ENCODE results near the gene OSBPL3. TPM values are rescaled to one million over a fixed set of nuclear protein-coding genes. Genes with fewer than 3 reads are reported as not detected.
A peak's percentile ranks its signal among the peaks of the same experiment; 100 is the strongest.

OSBPL3 gene
- total RNA-seq, 1 donor = 30.8 TPM

DNA sequence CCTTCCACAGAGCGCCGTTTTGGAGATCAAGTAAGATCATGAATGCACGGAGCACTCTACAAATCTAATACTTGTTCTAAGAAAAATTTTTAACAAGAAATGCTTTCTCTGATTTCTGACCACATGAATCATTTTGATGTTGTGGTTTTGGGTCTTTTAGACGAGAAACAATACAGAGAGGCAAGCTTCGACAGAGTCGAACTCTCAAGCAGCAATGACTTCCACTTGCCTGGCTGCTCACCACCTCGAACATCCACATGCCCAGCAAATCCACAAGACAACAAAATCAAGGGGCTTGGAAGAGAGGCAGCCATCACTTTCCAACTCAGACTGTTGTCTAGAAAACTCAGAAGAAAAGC is 153.3 kb downstream of the OSBPL3 start:
- Histone ChIP-seq H4K20me1 (ENCODE audit: insufficient read depth, low read length) (no peaks in the 10 kb centered on the region), H3K4me2 (ENCODE audit: insufficient read depth, low read length) (peak overlapping the region; percentile 17), H3K36me3 (ENCODE audit: insufficient read depth, low read length) (peaks cover 9% of the 10 kb centered on the region), H3K9me3 (ENCODE audit: low read depth, low read length) (no peaks in the 10 kb centered on the region), H2AFZ (ENCODE audit: low read length) (no peak overlapping the region), H3K4me3 (ENCODE audit: insufficient read depth, low read length) (peak overlapping the region; percentile 19), H3K4me1 (ENCODE audit: insufficient read depth, low read length) (peaks cover 63% of the 10 kb centered on the region), H3K27me3 (ENCODE audit: insufficient read depth, low read length) (no peaks in the 10 kb centered on the region), H3K27ac (ENCODE audit: low read depth, low read length) (no peak overlapping the region), H3K79me2 (ENCODE audit: insufficient read depth, low read length) (no peaks in the 10 kb centered on the region)
- no peak for DNase-seq (ENCODE audit: insufficient read length, low spot score, missing footprints)
- TF ChIP-seq, protein P1, sequence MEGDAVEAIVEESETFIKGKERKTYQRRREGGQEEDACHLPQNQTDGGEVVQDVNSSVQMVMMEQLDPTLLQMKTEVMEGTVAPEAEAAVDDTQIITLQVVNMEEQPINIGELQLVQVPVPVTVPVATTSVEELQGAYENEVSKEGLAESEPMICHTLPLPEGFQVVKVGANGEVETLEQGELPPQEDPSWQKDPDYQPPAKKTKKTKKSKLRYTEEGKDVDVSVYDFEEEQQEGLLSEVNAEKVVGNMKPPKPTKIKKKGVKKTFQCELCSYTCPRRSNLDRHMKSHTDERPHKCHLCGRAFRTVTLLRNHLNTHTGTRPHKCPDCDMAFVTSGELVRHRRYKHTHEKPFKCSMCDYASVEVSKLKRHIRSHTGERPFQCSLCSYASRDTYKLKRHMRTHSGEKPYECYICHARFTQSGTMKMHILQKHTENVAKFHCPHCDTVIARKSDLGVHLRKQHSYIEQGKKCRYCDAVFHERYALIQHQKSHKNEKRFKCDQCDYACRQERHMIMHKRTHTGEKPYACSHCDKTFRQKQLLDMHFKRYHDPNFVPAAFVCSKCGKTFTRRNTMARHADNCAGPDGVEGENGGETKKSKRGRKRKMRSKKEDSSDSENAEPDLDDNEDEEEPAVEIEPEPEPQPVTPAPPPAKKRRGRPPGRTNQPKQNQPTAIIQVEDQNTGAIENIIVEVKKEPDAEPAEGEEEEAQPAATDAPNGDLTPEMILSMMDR (IDR thresholded peaks at IDR 0.05; ENCODE audit: extremely low read depth, low read depth, low read length) = no peak

DNA sequence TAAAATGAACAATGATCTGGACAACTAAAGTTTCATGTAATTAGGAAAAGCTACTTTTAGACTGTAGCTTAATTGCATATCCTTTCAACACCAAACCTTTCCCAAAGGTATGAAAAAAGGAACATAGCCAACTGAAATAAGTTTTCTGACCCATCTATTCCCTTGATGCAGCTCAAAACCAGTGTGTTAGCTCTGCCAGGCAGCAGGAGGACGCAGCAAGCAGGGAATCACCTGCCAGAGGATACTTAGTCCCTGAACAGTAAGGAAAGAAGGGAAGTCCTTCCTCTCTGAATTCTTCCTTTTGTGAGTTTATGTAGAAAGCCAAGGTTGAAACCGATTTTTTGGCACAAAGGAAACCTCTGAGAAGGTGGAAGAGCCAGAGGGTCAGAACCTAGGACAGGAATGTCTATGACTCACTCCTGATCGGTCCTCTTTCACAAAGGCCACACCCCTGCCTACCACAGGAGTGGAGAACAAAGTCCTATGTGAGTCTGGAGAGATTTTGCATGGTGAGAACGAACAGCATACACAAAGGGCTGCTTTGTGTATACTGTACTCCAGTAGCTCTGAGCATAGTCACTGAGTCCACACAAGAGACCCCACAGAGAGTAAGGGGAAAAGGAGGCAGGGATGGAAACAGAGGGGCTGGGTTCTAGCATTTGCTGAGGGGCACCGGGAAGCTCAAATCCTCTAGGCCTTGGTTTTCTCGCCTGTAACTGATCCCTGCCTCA is 153.9 kb downstream of the OSBPL3 start:
- no peak for DNase-seq (ENCODE audit: insufficient read length, low spot score, missing footprints)
- no peaks in the 10 kb centered on the region for H3K79me2 ChIP-seq (ENCODE audit: insufficient read depth, low read length)

DNA sequence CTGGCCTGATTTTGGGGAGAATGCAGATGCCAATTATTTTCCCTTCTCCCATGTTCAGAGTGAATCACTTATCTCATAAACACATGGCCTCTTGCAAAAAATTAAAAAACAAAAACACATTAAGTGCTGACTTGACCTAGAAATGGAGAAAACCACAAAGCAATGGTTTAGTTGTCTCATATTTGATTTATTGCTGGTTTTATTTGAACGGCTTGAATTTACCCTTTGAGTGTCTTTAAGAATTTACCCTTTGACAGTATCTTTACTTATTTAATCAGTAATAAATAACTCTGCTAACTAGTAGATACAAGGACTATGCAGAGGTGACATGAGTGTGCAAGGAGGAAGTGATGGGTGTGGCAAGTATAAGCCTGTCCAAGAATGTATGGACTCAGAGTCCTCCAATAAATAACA is 154.6 kb downstream of the OSBPL3 start:
- no peaks in the 10 kb centered on the region for H3K79me2 ChIP-seq (ENCODE audit: insufficient read depth, low read length)
- DNase-seq (ENCODE audit: insufficient read length, low spot score, missing footprints) = no peak
- H3K4me3 ChIP-seq (ENCODE audit: insufficient read depth, low read length) = no peak overlapping the region
- no peaks in the 10 kb centered on the region for H4K20me1 ChIP-seq (ENCODE audit: insufficient read depth, low read length)
- peaks cover 64% of the 10 kb centered on the region for H3K4me1 ChIP-seq (ENCODE audit: insufficient read depth, low read length)
- H3K27ac ChIP-seq (ENCODE audit: low read depth, low read length) = no peak overlapping the region
- no peak overlapping the region for H3K4me2 ChIP-seq (ENCODE audit: insufficient read depth, low read length)
- TF ChIP-seq, protein P1 (IDR thresholded peaks at IDR 0.05; ENCODE audit: extremely low read depth, low read depth, low read length) = no peak
- H3K27me3 ChIP-seq (ENCODE audit: insufficient read depth, low read length) = no peaks in the 10 kb centered on the region
- peaks cover 6% of the 10 kb centered on the region for H3K36me3 ChIP-seq (ENCODE audit: insufficient read depth, low read length)
- no peak overlapping the region for H2AFZ ChIP-seq (ENCODE audit: low read length)
- H3K9me3 ChIP-seq (ENCODE audit: low read depth, low read length) = no peaks in the 10 kb centered on the region

More for the DNA sequence above, 153.9 kb downstream of the OSBPL3 start:
- Histone ChIP-seq H3K36me3 (ENCODE audit: insufficient read depth, low read length) (peaks cover 9% of the 10 kb centered on the region), H4K20me1 (ENCODE audit: insufficient read depth, low read length) (no peaks in the 10 kb centered on the region), H2AFZ (ENCODE audit: low read length) (no peak overlapping the region), H3K9me3 (ENCODE audit: low read depth, low read length) (no peaks in the 10 kb centered on the region), H3K4me1 (ENCODE audit: insufficient read depth, low read length) (peaks cover 64% of the 10 kb centered on the region), H3K4me3 (ENCODE audit: insufficient read depth, low read length) (peak overlapping the region; percentile 19), H3K27ac (ENCODE audit: low read depth, low read length) (peak overlapping the region; percentile 6), H3K4me2 (ENCODE audit: insufficient read depth, low read length) (peak overlapping the region; percentile 17), H3K27me3 (ENCODE audit: insufficient read depth, low read length) (no peaks in the 10 kb centered on the region)
- TF ChIP-seq, protein P1 (IDR thresholded peaks at IDR 0.05; ENCODE audit: extremely low read depth, low read depth, low read length) = no peak

DNA sequence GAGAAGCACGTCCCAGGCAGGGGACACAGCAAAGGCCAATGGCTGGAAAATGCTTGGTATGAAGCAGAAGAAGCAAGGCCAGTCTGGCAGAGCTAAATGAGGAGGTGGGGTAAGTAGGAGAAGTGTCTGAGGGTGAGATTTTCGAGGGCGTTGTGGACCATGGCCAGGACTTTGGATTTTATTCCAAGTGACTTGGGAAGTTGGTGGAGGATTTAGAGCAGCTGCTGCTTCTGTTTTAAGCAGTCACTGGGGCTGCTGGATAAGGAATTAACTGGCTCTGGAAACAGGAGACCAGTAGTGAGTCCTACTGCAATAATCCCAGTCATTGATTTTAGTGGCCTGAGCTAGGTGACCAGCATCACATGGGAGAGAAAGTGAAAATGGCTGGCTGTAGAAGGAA is 155.1 kb downstream of the OSBPL3 start:
- no peaks in the 10 kb centered on the region for H3K79me2 ChIP-seq (ENCODE audit: insufficient read depth, low read length)
- no peaks in the 10 kb centered on the region for H4K20me1 ChIP-seq (ENCODE audit: insufficient read depth, low read length)
- DNase-seq (ENCODE audit: insufficient read length, low spot score, missing footprints) = no peak
- H3K9me3 ChIP-seq (ENCODE audit: low read depth, low read length) = no peaks in the 10 kb centered on the region
- TF ChIP-seq, protein P1 (IDR thresholded peaks at IDR 0.05; ENCODE audit: extremely low read depth, low read depth, low read length) = no peak
- peaks cover 1% of the 10 kb centered on the region for H3K36me3 ChIP-seq (ENCODE audit: insufficient read depth, low read length)
- no peak overlapping the region for H3K4me2 ChIP-seq (ENCODE audit: insufficient read depth, low read length)
- H3K4me3 ChIP-seq (ENCODE audit: insufficient read depth, low read length) = no peak overlapping the region
- H3K27me3 ChIP-seq (ENCODE audit: insufficient read depth, low read length) = no peaks in the 10 kb centered on the region
- peaks cover 65% of the 10 kb centered on the region for H3K4me1 ChIP-seq (ENCODE audit: insufficient read depth, low read length)
- no peak overlapping the region for H3K27ac ChIP-seq (ENCODE audit: low read depth, low read length)
- H2AFZ ChIP-seq (ENCODE audit: low read length) = no peak overlapping the region
